HG03342 (cell line): ENCODE data around the gene ZBTB33.

Source experiments
- ATAC-seq: cut with Tn5 transposase; IDR thresholded peaks from one replicate; pipeline ENCODE4 v1.9.1; 2021; ENCODE audit warnings: mild to moderate bottlenecking, moderate library complexity; ENCODE audit not compliant: unreplicated experiment

ZBTB33 gene, protein sequence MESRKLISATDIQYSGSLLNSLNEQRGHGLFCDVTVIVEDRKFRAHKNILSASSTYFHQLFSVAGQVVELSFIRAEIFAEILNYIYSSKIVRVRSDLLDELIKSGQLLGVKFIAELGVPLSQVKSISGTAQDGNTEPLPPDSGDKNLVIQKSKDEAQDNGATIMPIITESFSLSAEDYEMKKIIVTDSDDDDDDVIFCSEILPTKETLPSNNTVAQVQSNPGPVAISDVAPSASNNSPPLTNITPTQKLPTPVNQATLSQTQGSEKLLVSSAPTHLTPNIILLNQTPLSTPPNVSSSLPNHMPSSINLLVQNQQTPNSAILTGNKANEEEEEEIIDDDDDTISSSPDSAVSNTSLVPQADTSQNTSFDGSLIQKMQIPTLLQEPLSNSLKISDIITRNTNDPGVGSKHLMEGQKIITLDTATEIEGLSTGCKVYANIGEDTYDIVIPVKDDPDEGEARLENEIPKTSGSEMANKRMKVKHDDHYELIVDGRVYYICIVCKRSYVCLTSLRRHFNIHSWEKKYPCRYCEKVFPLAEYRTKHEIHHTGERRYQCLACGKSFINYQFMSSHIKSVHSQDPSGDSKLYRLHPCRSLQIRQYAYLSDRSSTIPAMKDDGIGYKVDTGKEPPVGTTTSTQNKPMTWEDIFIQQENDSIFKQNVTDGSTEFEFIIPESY

DNA sequence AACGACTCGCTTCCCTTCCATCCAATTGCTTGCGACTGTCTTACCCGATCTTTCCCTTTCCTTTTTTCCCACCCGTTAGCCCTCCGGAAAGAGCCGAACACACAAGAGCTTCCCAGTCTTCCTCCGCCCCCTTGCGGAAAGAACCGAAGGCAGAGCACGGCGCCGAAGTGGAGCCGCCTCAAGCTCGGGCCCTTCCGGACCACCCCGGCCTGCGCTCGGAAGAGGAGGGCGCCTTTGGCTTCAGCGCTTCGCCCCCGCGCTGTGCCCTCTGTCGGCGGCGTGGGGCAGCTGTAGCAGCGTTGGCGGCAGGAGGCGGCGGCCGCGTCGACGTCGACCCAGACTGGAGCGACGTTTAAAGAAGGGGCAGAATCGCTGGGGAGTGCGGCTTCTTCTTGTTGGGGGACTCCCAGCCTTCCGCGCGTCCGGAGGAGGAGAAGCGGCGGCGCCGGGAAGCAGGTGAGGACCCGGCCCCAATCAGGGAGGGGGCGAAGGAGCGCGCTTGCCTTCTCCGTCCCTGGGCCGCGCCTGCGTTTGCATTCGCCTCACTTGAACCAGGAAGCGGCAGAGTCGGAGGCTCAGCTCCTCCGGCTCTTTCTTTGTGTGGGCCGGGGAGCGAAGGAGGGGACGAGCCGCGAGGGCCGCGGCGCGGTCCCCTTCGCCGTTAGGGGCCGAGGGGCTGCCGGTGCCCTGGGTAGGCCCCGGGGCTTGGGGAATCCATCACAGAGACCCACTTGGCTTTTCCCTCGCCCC, at the start of gene ZBTB33:
Gene ZBTB33, plus strand, starts transcription at position 291 of the 750 bp plus-strand sequence. CDS start 2,604 bp downstream, outside the sequence.
- ATAC-seq: peak; percentile 96

DNA sequence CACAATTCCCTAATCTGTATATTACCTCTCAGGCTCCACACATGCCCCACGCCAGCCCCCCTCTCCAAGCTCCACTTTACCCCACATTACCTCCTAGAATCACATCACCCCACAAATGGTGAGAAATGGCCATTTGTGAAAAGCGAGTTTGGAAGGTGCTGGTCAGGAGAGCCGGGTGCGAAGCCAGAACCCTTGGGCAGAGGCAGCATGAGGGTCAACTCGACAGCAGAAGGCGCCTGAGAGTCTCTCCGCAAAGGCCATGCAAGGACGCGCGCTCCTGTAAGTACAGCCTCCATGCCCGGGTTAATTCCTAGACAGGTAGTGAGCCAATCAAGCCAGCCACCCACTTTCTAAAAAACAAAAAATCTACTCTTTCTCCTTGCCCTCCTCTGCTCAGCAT, 49.8 kb upstream of the ZBTB33 start:
- ATAC-seq: no peak

DNA sequence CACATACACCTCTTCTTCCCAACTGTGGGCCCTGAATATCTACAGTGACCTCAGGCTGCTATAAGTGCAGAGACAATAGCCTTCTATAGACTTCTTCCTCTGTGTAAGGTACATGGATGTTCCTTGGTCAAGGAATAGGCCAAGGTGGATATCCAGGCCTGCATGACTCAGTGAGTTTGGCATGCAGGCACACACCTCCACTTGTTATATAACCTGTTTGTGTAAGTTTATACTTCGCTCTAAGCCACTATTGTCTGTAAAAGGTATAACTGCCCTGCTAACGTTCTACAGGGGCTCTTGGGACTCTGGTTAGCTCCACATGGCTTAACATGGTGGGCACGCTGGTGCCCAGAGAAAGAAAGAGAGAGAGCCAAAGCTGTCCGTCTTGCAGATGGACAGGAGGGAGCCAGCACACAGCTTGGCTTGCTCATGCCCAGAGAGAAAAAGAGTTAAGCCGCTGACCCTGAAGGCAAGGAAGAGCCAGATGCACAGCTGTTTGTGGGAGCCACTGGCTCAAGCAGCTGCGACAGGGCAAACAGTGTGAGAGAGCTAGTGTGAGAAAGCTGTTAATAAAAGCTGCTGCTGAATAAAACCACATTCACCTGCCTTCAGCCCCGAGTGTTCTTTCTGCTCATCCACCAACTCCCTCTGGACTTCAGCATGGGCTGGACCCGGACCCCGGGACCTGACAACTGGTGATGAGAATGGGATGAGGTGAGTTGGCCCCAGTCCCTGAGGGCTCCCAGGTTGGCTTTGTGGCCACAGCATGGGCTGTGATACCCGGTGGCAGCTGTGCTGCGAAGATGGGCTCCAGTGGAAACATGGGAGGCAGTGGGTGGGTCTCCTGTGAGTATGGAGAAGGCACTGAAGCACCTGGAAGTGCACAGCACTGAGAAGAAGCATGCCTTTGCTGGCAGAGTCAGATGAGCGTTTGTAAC, 44.5 kb upstream of the ZBTB33 start:
- no peak for ATAC-seq

DNA sequence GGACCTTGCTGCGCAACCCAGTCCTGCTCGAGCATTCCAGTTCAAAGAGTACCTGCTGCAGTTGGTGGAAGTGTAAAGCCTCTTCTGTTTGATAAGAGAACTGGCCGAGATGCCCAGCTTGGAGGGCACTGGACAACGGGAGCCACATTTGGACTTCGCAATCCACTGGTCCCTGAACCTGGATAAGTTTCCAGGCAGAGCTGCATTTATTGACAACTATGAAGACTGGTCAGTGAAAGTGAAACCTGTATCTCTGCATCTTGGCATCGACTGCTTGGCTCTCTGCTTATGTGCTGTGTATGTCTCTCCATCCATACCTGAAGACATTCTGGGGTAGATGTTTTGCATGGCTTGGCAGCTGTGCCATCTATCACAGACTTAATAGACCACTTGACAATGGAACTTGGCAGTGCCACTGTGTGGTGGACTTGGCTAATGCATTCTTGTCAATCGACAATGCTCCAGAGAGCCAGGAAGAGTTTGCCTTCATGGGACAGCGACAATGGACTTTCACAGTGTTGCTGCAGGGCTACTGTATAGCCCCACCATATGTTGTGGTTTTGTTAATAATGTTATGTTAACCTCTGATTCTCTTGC, 43.5 kb upstream of the ZBTB33 start:
- ATAC-seq: no peak

DNA sequence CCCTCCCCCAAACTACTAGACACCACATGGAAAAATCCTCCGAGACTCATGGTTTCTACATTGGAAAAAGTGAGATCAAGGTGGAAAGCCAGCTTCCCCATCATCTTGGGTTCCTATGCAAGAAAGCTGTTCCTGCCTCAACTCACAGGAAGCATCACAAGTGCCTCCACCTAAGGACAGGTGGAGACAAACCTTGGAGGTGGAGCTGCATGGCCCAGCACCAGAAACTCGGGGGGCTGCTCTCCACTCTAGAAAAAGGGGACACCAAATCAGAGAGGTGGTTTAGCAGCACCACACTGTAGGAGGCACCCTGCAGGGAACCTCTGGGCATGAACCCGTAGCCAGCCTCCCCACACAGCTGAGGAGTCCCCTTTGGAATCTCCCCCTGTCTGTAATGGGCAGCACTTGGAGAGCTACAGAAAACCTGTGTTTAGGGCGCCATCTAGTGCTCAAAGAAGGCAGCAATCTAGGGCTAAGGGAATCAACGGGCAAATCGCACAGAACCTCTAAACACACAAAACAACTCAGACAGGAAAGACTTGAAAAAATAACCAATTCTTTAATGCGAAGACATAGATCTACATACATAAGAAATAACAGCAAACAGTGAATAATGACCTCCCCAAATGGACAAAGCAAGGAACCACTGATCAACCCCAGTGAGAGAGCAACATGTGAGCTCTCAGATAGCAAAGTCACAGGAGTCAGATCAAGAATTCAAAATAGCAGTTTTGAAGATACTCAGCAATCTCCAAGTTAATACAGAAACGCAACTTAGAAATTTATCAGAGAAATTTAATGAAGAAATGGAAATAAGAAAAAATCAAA, 37.0 kb upstream of the ZBTB33 start:
- peak; percentile 85 for ATAC-seq

DNA sequence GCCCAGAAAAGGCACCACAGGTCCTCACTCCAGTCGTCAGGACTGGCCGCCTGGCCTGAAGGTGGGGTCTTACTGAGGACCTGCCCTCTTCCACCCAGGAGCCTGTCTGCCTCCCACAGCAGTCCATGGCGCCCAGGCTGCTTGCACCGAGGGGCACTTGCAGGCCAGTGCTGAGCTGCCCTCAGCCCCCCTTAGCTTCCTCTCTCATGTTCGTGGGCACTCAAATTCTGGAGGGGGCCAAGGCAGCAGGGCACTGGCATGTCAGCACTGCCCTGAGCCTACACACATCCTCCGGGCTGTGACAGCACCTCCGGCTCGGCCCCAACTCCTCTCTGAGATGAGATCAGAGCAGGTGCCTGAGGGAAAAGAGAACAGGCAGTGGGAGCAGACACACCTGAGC, 27.2 kb upstream of the ZBTB33 start:
- ATAC-seq: no peak

DNA sequence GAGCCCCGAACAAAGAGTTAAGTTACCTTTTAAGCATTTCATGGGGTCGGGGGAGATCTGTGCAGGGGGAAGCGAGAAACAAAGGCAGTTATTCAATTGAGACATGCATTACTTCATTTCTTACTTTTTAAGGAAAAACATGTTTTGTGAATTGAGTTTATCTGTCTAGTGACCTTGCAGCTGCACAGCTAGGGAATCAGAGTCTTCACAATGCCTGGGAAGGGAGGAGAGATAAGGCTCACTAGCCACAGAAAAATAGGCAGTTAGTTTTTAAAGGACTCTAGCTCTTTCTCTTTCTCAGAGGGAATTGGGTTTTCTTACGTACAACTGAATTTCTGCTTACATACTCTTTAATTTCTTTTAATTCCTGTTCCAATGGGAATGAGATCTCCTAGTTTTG, 26.2 kb upstream of the ZBTB33 start:
- no peak for ATAC-seq

DNA sequence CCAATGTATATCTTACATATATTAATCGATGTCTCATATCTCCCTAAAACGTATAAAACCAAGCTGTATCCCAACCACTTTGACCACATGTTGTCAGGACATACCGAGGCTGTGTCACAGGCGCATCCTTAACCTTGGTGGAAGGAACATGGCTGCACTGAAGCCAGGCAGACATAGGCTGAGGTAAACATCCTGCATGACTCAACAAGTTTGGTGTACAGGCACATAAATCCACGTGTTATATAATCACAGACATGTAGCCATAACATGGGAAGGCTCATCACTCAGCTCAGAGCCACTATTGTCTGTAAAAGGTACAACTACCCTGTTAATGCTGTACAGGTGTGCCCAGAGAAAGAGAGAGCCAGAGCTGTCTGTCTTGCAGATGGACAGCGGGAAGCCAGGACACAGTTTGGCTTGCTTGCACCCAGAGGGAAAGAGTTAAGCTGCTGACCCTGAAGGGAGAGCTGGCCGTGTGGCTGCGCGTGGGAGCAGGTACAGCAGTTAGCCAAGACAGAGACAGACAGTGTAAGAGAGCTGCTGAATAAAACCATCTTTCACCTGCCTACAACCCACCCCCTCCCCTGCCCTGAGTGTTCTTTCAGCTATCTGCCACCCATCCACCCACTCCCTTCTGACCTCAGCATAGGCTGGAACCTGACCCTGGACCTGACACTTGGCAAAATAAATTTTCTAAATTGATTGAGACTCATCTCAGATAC, 22.3 kb upstream of the ZBTB33 start:
- ATAC-seq: no peak

DNA sequence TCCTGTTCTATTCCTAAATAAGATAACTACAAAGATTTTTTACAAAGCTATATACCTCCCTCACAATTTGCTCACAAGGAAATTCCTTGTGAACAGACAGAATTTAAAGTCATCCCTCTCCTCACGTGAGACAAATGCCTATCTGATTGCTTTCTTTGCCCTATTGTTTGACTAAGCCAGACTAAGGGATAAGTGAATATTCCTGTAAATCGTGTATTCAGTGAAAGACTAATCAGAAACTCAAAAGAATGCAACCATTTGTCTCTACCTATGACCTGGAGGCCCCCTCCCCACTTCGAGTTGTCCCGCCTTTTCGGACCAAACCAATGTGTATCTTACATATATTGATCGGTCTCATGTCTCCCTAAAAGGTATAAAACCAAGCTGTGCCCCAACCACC, 15.3 kb upstream of the ZBTB33 start:
- ATAC-seq: no peak

DNA sequence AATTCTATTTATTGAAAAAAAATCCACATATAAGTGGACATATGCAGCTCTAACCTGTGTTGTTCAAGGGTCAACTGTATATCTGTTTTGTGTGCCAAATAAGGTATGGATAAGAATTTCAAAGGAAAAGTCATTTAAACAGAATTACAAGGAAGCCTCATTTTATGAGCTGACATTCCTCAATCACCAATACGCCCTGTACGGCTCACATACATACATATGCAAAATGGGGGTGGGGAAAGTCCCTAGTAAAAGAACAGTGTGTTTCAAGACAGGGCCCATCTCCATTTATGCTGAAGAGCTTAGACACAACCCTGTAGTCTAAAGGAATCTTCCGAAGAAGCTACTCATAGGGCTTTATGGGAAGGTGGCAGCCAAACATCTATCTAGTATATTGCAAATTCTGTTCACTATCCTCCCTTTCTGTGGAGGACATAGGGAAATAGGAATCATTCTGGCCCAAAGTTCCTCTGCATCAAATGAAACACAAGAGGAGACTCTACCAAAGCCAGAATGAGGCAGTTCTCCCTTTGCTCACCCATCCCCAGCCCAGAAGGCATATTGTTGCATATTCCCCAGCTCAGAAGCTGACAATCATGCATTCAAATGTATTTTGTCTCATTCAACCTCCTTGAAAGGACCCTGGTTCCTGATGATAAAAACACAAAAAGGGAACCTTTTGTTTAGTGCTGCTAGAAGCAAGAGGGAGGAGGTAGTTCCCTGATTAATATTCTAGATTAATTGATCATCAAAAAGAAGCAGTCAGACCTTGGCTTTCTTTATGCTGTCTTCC, 13.7 kb upstream of the ZBTB33 start:
- ATAC-seq: no peak

DNA sequence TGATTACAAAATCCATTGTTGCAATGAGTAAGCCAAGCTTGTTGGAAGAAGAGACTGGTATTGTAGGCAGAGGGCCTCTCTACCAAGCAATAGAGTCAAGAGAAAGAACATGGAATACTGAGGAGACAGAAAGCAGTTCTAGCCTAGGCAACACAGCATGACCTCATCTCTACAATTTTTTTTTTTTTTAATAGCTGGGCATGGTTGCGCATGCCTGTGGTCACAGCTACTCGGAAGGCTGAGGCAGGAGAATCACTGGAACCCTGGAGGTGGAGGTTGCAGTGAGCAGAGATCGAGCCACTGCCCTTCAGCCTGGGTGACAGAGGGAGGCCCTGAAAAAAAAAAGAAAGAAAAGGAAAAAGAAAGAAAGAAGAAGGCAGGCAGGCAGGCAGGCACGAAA, 11.7 kb upstream of the ZBTB33 start:
- no peak for ATAC-seq

DNA sequence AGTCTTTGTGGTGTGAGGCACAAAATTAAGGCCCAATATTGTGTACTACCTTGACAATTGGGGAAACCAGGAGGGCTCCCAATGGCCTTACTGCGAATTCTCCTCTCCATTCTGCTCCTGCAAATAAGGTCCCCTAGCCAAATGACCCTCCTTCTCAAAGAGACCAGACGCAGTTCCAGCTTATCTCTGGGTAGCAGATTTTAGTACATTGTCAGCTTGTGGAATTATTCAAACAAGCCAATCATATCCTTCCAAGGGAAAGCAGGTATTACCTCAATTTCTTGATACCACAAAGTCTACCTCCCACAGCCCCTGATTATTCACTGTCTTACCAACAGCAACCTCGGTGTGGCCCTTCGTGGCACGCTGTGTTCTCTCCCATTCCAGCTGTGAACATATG, 7.8 kb upstream of the ZBTB33 start:
- no peak for ATAC-seq

DNA sequence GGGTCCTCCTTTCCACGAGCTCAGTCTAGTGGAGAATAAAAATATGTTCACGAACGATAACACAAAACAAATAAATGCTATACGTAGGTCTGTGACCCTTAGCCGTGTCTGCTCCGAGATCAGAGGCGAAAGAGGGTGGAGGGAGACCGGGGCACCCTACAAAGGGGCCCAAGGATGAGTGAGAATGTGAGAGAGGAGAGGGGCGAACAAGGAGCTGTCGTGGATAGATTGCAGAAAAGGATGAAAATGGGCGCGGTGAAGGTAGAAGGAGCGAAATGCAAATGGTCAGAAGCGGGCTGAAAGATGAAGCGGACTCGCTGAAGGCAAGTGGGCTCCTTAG, 6.2 kb upstream of the ZBTB33 start:
- ATAC-seq: peak; percentile 21

DNA sequence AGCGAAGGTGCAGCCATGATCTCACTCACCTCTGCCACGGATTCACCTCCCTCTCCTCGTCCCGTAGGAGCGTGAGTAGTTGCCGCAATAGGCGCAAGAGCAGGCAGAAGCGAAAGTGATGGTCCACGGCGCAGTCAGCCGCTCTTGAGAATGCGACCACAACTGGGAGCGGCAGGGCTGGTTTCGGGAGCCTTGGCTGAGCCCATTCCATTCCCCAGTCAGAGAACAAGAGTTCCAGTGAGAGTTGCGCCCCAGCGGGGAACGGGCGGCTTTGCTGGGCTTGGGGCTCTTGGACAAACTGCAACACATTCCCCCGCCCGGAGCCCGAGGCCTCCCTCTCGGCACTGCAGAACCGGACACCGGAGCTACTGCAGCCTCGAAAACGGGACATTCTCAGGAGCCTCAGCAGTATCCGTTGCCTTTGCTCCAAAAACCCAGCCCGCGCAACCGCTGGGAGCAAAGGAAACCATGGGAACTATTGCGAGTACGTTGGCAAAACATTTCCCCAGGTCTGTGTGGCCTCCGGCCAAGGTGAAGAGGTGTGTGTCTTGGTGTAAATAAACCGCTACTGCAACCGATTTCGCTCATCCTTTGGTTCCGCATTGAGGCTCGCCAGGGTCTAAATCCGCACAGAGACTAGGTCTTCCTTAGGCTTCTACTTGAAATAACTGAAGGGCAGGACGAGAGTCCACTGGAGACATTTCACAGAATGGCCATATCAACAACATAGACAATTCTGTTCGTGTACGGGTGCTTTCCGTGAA, 5.7 kb upstream of the ZBTB33 start:
- peak; percentile 60 for ATAC-seq

DNA sequence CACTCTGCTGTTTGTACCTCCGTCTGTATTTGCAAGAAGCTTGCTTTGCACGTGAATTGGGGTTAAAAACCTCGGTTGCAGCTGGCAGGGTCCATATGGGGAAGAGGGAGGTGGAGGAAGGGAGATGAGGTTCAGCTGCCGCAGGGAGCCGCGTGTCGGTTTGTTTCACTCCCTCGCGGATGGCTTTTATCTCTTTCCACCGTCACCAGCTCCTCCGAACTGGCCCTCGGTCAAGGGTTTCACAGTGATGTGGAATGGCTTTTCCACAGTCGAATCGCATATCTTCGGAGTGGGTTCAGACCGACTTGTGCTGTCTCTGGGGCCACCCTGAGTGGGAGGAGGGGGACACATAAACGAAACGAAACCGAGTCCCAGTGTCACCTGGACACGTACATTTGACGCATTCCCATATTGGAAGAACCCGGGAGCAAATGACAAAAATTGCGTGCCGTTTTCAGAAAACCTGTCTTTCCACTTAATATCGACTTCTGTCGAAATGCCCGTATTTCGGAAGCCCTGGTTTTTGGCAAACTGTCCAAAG, 929 bp downstream of the ZBTB33 start:
- no peak for ATAC-seq

DNA sequence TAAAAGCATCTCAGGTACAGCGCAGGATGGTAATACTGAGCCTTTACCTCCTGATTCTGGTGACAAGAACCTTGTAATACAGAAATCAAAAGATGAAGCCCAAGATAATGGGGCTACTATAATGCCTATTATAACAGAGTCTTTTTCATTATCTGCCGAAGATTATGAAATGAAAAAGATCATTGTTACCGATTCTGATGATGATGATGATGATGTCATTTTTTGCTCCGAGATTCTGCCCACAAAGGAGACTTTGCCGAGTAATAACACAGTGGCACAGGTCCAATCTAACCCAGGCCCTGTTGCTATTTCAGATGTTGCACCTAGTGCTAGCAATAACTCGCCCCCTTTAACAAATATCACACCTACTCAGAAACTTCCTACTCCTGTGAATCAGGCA, 3.2 kb downstream of the ZBTB33 start:
- ATAC-seq: no peak

DNA sequence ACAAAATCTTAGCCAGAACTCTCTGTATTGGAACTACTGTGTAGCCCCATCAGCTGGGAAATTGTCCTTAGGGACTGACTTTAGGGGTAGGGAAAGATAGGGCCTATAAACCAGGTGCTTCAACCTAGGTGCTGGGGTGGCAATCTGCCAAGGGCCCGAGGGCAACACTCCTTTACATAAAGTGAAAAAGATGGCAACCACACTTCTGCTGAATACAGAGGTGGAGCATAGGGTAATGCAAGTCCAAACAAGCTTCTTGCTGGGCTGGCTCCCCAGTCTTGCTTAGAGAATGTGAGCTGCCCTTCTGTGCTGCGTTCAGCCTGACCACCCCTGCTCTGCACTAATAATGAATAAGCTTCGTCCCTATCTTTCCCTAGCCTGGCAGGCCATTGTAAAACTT, 9.8 kb downstream of the ZBTB33 start:
- ATAC-seq: no peak
